AG08395 (cell line): ENCODE results near the gene NOS1AP.
A peak's percentile ranks its signal among the peaks of the same experiment; 100 is the strongest.
"Not testable (repeated sequence)": the region's sequence is repeated elsewhere in the genome, so short reads cannot be mapped to it uniquely, and the experiment has no call there.

ENCODE experiments used
- DNase-seq: peaks from one replicate; pipeline ENCODE4 v3.0.0; 2012; ENCODE audit warnings: mixed read lengths, low spot score

NOS1AP gene

GRCh38 chr1:162336621-162337285 is 267.3 kb downstream of the NOS1AP start:
- DNase-seq, result no peak

- DNase-seq, result no peak
These were observed 273.0 kb downstream of the NOS1AP start for GRCh38 chr1:162342452-162342983.

- DNase-seq, result no peak
These were observed 274.0 kb downstream of the NOS1AP start for GRCh38 chr1:162343470-162343869.

- DNase-seq, result no peak
These were observed 277.8 kb downstream of the NOS1AP start for GRCh38 chr1:162347281-162347680.

- peak; percentile 81 for DNase-seq
These were observed 280.3 kb downstream of the NOS1AP start for GRCh38 chr1:162349635-162350330.

GRCh38 chr1:162351246-162351842 is 281.9 kb downstream of the NOS1AP start:
- DNase-seq, result no peak

- not testable (repeated sequence) for DNase-seq
These were observed 282.4 kb downstream of the NOS1AP start for GRCh38 chr1:162351874-162352273.

GRCh38 chr1:162353078-162353477 is 283.6 kb downstream of the NOS1AP start:
- no peak for DNase-seq

GRCh38 chr1:162353702-162354101 is 284.2 kb downstream of the NOS1AP start:
- no peak for DNase-seq

GRCh38 chr1:162357681-162358266 is 288.3 kb downstream of the NOS1AP start:
- DNase-seq, result peak; percentile 50

GRCh38 chr1:162358928-162359327 is 289.4 kb downstream of the NOS1AP start:
- no peak for DNase-seq

- DNase-seq, result no peak
These were observed 290.2 kb downstream of the NOS1AP start for GRCh38 chr1:162359523-162360236.

GRCh38 chr1:162360237-162360873 is 290.9 kb downstream of the NOS1AP start:
- DNase-seq, result no peak

GRCh38 chr1:162360874-162361260 is 291.4 kb downstream of the NOS1AP start:
- DNase-seq, result no peak

GRCh38 chr1:162361349-162361748 is 291.9 kb downstream of the NOS1AP start:
- no peak for DNase-seq

GRCh38 chr1:162363823-162364222 is 294.3 kb downstream of the NOS1AP start:
- DNase-seq, result no peak

- no peak for DNase-seq
These were observed 295.0 kb downstream of the NOS1AP start for GRCh38 chr1:162364498-162364897.

- DNase-seq, result no peak
These were observed 296.0 kb downstream of the NOS1AP start for GRCh38 chr1:162365284-162366020.

- no peak for DNase-seq
These were observed 296.7 kb downstream of the NOS1AP start for GRCh38 chr1:162366149-162366548.

- no peak for DNase-seq
These were observed 297.2 kb downstream of the NOS1AP start for GRCh38 chr1:162366671-162367070.

- no peak for DNase-seq
These were observed 297.6 kb downstream of the NOS1AP start for GRCh38 chr1:162367073-162367472.
